H9 (cell line): ENCODE results near the gene ADGRF5. TPM values are rescaled to one million over a fixed set of nuclear protein-coding genes. Genes with fewer than 3 reads are reported as not detected.

ENCODE experiments used
- DNase-seq: peaks from one replicate; pipeline ENCODE4 v3.0.0-alpha.2; 2017
- H2AFZ ChIP-seq: one replicate; pipeline ENCODE4 v1.6.1; 2013; ENCODE audit warnings: mild to moderate bottlenecking, low read length, control low read depth, moderate library complexity
- H2AK5ac ChIP-seq: 2 replicates; pipeline ENCODE4 v1.6.1; 2013; ENCODE audit warnings: low read length, control low read depth, mixed read lengths; ENCODE audit not compliant: insufficient read length
- H2BK120ac ChIP-seq: one replicate; pipeline ENCODE4 v1.6.1; 2013; ENCODE audit warnings: low read depth, mild to moderate bottlenecking, low read length, control low read depth, inconsistent platforms; ENCODE audit not compliant: poor library complexity, severe bottlenecking
- H2BK12ac ChIP-seq: 2 replicates; pipeline ENCODE4 v1.6.1; 2013; ENCODE audit warnings: low read length, control low read depth, mixed read lengths, low read depth; ENCODE audit not compliant: insufficient read length
- H2BK15ac ChIP-seq: 2 replicates; pipeline ENCODE4 v1.6.1; 2013; ENCODE audit warnings: low read depth, low read length, control low read depth
- H2BK20ac ChIP-seq: one replicate; pipeline ENCODE4 v1.6.1; 2013; ENCODE audit warnings: low read depth, mild to moderate bottlenecking, low read length, control low read depth, inconsistent platforms; ENCODE audit not compliant: poor library complexity, severe bottlenecking
- H2BK5ac ChIP-seq: 2 replicates; pipeline ENCODE4 v1.6.1; 2013; ENCODE audit warnings: low read length, control low read depth, mixed read lengths; ENCODE audit not compliant: insufficient read length
- H3K14ac ChIP-seq: 2 replicates; pipeline ENCODE4 v1.6.1; 2013; ENCODE audit warnings: low read length, control low read depth; ENCODE audit not compliant: insufficient read depth
- H3K18ac ChIP-seq: 2 replicates; pipeline ENCODE4 v1.6.1; 2013; ENCODE audit warnings: low read depth, mild to moderate bottlenecking, mixed read lengths, low read length, control low read depth; ENCODE audit not compliant: insufficient read length
- H3K23ac ChIP-seq: 2 replicates; pipeline ENCODE4 v1.6.1; 2013; ENCODE audit warnings: low read length, control low read depth, mixed read lengths, low read depth; ENCODE audit not compliant: insufficient read length
- H3K23me2 ChIP-seq: 2 replicates; pipeline ENCODE4 v1.6.1; 2013; ENCODE audit warnings: low read depth, mild to moderate bottlenecking, mixed read lengths, low read length, control low read depth; ENCODE audit not compliant: insufficient read length, poor library complexity, severe bottlenecking
- H3K27ac ChIP-seq: 2 replicates; pipeline ENCODE4 v1.5.1; 2013; ENCODE audit warnings: low read length, control low read depth, mixed read lengths, low read depth; ENCODE audit not compliant: insufficient read length
- H3K27me3 ChIP-seq: 2 replicates; pipeline ENCODE4 v1.6.1; 2013; ENCODE audit warnings: low read length, control low read depth, inconsistent platforms; ENCODE audit not compliant: insufficient read depth
- H3K4ac ChIP-seq: 2 replicates; pipeline ENCODE4 v1.6.1; 2013; ENCODE audit warnings: low read depth, mild to moderate bottlenecking, control low read depth, inconsistent platforms, low read length, moderate library complexity
- H3K4me1 ChIP-seq: 2 replicates; pipeline ENCODE4 v1.6.1; 2013; ENCODE audit warnings: low read length, control low read depth, inconsistent platforms; ENCODE audit not compliant: insufficient read depth
- H3K4me2 ChIP-seq: 2 replicates; pipeline ENCODE4 v1.6.1; 2013; ENCODE audit warnings: low read length, control low read depth, mixed read lengths; ENCODE audit not compliant: insufficient read length, insufficient read depth
- H3K56ac ChIP-seq: 2 replicates; pipeline ENCODE4 v1.6.1; 2013; ENCODE audit warnings: low read depth, mild to moderate bottlenecking, mixed read lengths, low read length, control low read depth; ENCODE audit not compliant: insufficient read length
- H3K79me1 ChIP-seq: 2 replicates; pipeline ENCODE4 v1.6.1; 2013; ENCODE audit warnings: low read depth, mild to moderate bottlenecking, moderate library complexity, low read length, control low read depth, inconsistent platforms; ENCODE audit not compliant: insufficient read depth, poor library complexity, severe bottlenecking
- H3K79me2 ChIP-seq: 2 replicates; pipeline ENCODE4 v1.6.1; 2013; ENCODE audit warnings: low read length, control low read depth, inconsistent platforms; ENCODE audit not compliant: insufficient read depth
- H3K9ac ChIP-seq: 2 replicates; pipeline ENCODE4 v1.6.1; 2013; ENCODE audit warnings: low read length, control low read depth, mixed read lengths; ENCODE audit not compliant: insufficient read length; ENCODE audit errors: extremely low read depth
- H3K9me3 ChIP-seq: one replicate; pipeline ENCODE4 v1.6.1; 2013; ENCODE audit warnings: low read depth, low read length, inconsistent platforms; ENCODE audit not compliant: control insufficient read depth
- H3T11ph ChIP-seq: one replicate; pipeline ENCODE4 v1.6.1; 2013; ENCODE audit warnings: mild to moderate bottlenecking, low read length, control low read depth, inconsistent platforms
- H4K20me1 ChIP-seq: one replicate; pipeline ENCODE4 v1.6.1; 2013; ENCODE audit not compliant: control insufficient read depth, insufficient read length, insufficient read depth
- H4K5ac ChIP-seq: 2 replicates; pipeline ENCODE4 v1.6.1; 2013; ENCODE audit warnings: low read depth, mild to moderate bottlenecking, mixed read lengths, low read length, control low read depth; ENCODE audit not compliant: insufficient read length
- H4K8ac ChIP-seq: replicated peaks from 2 replicates; pipeline ENCODE4 v1.6.1; 2013; ENCODE audit warnings: low read length, control low read depth, mixed read lengths, low read depth; ENCODE audit not compliant: insufficient read length
- H4K91ac ChIP-seq: 2 replicates; pipeline ENCODE4 v1.6.1; 2013; ENCODE audit warnings: low read depth, mild to moderate bottlenecking, moderate library complexity, mixed read lengths, low read length, control low read depth; ENCODE audit not compliant: insufficient read length
- H3K27ac Mint-ChIP-seq, 3 experiments: 2 replicates in 2 of 3; 3 replicates in 1 of 3; pipeline ENCODE4 v1.8.0; 2020 to 2021; ENCODE audit warnings: mixed read lengths in 3 of 3, mild to moderate bottlenecking in 1 of 3, moderate library complexity in 1 of 3
- H3K27me3 Mint-ChIP-seq: 2 replicates; pipeline ENCODE4 v1.8.0; 2021; ENCODE audit warnings: low read depth, mild to moderate bottlenecking, moderate library complexity, mixed read lengths
- H3K36me3 Mint-ChIP-seq, 3 experiments: 2 replicates in 2 of 3; 3 replicates in 1 of 3; pipeline ENCODE4 v1.8.0; 2020 to 2021; ENCODE audit warnings: low read depth in 3 of 3, mixed read lengths in 3 of 3; ENCODE audit not compliant: insufficient read depth in 1 of 3
- H3K4me1 Mint-ChIP-seq, 2 experiments: 2 replicates each; pipeline ENCODE4 v1.8.0; 2020; ENCODE audit warnings: mixed read lengths in 2 of 2
- H3K4me3 Mint-ChIP-seq, 2 experiments: 2 replicates in 1 of 2; 3 replicates in 1 of 2; pipeline ENCODE4 v1.8.0; 2020 to 2021; ENCODE audit warnings: mild to moderate bottlenecking in 2 of 2, mixed read lengths in 2 of 2, moderate library complexity in 1 of 2
- H3K9me3 Mint-ChIP-seq, 2 experiments: 2 replicates in 1 of 2; 3 replicates in 1 of 2; pipeline ENCODE4 v1.8.0; 2020; ENCODE audit warnings: mild to moderate bottlenecking in 2 of 2, mixed read lengths in 2 of 2, moderate library complexity in 1 of 2
- WGBS: extraction: QIAGEN DNeasy Blood & Tissue Kit; methylation state at CpG from one replicate; pipeline ENCODE4 v1.1.7; 2013; ENCODE audit warnings: missing lambda C conversion rate, low lambda C conversion rate, mixed read lengths; ENCODE audit not compliant: insufficient read length; ENCODE audit errors: extremely low coverage; 5-methylcytosine and 5-hydroxymethylcytosine counted together
- total RNA-seq: library from RNA; stranded (reverse); gene quantifications from 2 replicates; pipeline ENCODE4 v1.2.1, GENCODE V29; 2021
- TF ChIP-seq, protein P1 (sequence below): fragments of 200-600 bp; sonication (generic); conservative IDR thresholded peaks from 3 replicates; pipeline ENCODE4 v1.8.0; 2021; ENCODE audit warnings: antibody characterized with exemption, mild to moderate bottlenecking

Gene ADGRF5
- total RNA-seq, 1 experiment from 2014 or later, result not detected

DNA sequence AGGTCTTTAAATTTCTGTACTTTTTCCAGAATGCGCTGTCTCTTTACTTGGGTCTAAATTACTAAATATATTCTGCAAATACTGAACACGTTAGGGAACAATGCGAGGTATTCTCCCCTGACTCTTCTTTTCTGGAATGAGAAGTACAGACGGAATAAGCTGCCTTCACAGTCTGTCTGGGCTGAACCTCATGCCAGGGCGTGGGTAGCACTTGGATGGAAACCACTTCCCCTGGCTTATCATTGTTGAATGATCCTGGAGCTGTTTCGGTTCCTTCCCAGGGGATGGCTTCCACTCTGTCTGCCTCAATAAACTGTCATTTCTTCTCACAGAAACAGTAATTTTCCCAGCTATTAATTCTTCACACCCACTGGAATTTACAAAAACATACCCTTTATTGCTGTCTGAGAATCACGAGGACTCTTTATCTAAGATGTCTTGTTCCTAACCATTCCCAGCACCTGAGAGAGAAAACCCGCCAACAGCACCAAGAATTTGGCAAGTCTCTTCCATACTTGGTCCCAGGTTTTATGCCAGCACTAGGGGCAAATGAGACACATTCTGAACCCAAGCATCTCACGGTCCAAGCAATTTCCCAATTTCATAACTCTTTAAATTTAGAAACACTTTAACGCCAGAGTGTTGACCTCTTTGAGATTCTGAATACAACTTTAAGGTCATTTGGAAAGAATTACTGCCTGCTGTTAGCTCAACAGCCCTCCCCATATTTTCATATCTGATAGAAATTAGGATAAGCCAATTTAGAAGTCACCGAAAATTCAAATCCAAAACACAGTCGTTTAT, 43.2 kb upstream of the ADGRF5 start:
- Histone ChIP-seq H2AK5ac (no peak overlapping the region), H4K8ac (no peak overlapping the region), H3K18ac (no peak overlapping the region), H2BK20ac (no peak overlapping the region), H3K4me2 (no peak overlapping the region), H3K23ac (no peak overlapping the region), H2BK15ac (no peak overlapping the region), H2BK120ac (no peak overlapping the region), H4K5ac (no peak overlapping the region), H2BK12ac (no peak overlapping the region), H3K23me2 (no peaks in the 10 kb centered on the region), H2BK5ac (no peak overlapping the region), H4K91ac (no peak overlapping the region), H3K79me2 (no peaks in the 10 kb centered on the region), H4K20me1 (no peaks in the 10 kb centered on the region), H3K79me1 (no peaks in the 10 kb centered on the region), H3K9me3 (no peaks in the 10 kb centered on the region), H3K9ac (no peak overlapping the region), H3K4me1 (no peaks in the 10 kb centered on the region; the same call in 1 of the 2 replicates), H3K14ac (no peak overlapping the region), H2AFZ (no peak overlapping the region), H3K27ac (no peak overlapping the region), H3K56ac (no peak overlapping the region), H3K27me3 (no peaks in the 10 kb centered on the region), H3K4ac (no peak overlapping the region), H3T11ph (no peak overlapping the region)
- TF ChIP-seq, protein P1, sequence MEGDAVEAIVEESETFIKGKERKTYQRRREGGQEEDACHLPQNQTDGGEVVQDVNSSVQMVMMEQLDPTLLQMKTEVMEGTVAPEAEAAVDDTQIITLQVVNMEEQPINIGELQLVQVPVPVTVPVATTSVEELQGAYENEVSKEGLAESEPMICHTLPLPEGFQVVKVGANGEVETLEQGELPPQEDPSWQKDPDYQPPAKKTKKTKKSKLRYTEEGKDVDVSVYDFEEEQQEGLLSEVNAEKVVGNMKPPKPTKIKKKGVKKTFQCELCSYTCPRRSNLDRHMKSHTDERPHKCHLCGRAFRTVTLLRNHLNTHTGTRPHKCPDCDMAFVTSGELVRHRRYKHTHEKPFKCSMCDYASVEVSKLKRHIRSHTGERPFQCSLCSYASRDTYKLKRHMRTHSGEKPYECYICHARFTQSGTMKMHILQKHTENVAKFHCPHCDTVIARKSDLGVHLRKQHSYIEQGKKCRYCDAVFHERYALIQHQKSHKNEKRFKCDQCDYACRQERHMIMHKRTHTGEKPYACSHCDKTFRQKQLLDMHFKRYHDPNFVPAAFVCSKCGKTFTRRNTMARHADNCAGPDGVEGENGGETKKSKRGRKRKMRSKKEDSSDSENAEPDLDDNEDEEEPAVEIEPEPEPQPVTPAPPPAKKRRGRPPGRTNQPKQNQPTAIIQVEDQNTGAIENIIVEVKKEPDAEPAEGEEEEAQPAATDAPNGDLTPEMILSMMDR, result no peak
- WGBS, result no CpG with 5 or more reads among the region's 12 CpGs
- no peaks in the 10 kb centered on the region for H3K4me1 Mint-ChIP-seq
- H3K27ac Mint-ChIP-seq, result no peak overlapping the region
- no peaks in the 10 kb centered on the region for H3K27me3 Mint-ChIP-seq
- DNase-seq, result no peak
- no peak overlapping the region for H3K4me3 Mint-ChIP-seq
- H3K9me3 Mint-ChIP-seq, result no peaks in the 10 kb centered on the region
- H3K36me3 Mint-ChIP-seq, result no peaks in the 10 kb centered on the region
